Duodenal mucosa (tissue), 2 donors: Measurements from ENCODE around the gene TTC13.
"Not testable (repeated sequence)": the region's sequence is repeated elsewhere in the genome, so short reads cannot be mapped to it uniquely, and the experiment has no call there.

Experiments used
- H3K27ac ChIP-seq: one replicate; pipeline ENCODE4 v1.7.0; 2013; ENCODE audit warnings: low read depth, low read length
- H3K27me3 ChIP-seq, 2 donors: one replicate each; pipeline ENCODE4 v1.7.0; 2013; ENCODE audit warnings: low read length in 2 of 2, control low read depth in 1 of 2; ENCODE audit not compliant: insufficient read depth in 2 of 2, control insufficient read depth in 1 of 2
- H3K36me3 ChIP-seq, 2 donors: one replicate each; pipeline ENCODE4 v1.7.0; 2013; ENCODE audit warnings: low read length in 2 of 2, control low read depth in 1 of 2; ENCODE audit not compliant: insufficient read depth in 2 of 2, control insufficient read depth in 1 of 2
- H3K4me1 ChIP-seq, 2 donors: one replicate each; pipeline ENCODE4 v1.7.0; 2013; ENCODE audit warnings: low read length in 2 of 2, control low read depth in 1 of 2; ENCODE audit not compliant: insufficient read depth in 2 of 2, control insufficient read depth in 1 of 2
- H3K4me3 ChIP-seq, 2 donors: one replicate each; pipeline ENCODE4 v1.7.0; 2013; ENCODE audit warnings: low read length in 2 of 2, low read depth in 1 of 2
- H3K9ac ChIP-seq, 2 donors: one replicate each; pipeline ENCODE4 v1.7.0; 2013; ENCODE audit warnings: low read length in 2 of 2, low read depth in 1 of 2
- H3K9me3 ChIP-seq, 2 donors: one replicate each; pipeline ENCODE4 v1.7.0; 2013; ENCODE audit warnings: low read length in 2 of 2, control low read depth in 1 of 2; ENCODE audit not compliant: control insufficient read depth in 1 of 2

Gene TTC13, protein sequence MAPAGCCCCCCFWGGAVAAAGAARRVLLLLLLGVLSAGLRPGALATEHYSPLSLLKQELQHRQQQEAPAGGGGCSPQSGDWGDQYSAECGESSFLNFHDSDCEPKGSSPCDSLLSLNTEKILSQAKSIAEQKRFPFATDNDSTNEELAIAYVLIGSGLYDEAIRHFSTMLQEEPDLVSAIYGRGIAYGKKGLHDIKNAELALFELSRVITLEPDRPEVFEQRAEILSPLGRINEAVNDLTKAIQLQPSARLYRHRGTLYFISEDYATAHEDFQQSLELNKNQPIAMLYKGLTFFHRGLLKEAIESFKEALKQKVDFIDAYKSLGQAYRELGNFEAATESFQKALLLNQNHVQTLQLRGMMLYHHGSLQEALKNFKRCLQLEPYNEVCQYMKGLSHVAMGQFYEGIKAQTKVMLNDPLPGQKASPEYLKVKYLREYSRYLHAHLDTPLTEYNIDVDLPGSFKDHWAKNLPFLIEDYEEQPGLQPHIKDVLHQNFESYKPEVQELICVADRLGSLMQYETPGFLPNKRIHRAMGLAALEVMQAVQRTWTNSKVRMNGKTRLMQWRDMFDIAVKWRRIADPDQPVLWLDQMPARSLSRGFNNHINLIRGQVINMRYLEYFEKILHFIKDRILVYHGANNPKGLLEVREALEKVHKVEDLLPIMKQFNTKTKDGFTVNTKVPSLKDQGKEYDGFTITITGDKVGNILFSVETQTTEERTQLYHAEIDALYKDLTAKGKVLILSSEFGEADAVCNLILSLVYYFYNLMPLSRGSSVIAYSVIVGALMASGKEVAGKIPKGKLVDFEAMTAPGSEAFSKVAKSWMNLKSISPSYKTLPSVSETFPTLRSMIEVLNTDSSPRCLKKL

DNA sequence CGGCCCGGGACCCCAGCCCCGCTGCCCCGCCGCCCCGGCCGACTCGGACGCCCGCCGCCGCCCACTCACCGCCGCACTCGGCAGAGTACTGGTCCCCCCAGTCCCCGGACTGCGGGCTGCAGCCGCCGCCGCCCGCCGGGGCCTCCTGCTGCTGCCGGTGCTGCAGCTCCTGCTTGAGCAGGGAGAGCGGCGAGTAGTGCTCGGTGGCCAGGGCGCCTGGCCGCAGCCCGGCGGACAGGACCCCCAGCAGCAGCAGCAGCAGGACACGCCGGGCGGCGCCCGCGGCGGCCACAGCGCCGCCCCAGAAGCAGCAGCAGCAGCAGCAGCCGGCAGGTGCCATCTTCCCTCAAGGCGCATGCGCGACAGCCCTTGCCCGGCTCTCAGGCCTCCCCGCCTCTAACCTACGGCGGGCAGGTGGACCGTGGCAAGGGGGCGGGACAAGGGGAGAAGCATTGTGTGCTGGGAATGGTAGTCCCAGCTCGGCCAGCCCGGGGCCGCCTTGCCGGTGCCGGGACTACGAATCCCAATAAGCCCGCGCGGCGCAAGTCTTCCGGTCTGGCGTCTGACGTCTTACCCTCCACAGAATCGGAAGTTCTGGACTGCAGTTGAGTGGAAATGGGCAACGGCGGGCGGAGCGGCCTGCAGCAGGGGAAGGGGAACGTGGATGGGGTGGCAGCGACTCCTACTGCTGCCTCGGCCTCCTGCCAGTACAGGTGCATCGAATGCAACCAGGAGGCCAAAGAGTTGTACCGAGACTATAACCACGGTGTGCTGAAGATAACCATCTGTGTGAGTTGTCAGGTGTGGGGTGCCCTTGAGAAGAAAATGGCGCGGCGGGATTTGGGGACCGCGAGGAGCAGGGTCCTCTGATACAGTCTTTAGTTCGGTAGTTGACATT, at the start of gene TTC13, which contains the start of gene ARV1:
Gene TTC13 (minus strand): TSS at position 371 of the 898 bp plus-strand sequence. CDS start 31 bp downstream, at position 340.
Gene ARV1 (plus strand): TSS at position 604 of the 898 bp plus-strand sequence. CDS start 12 bp downstream, at position 616.
- Histone ChIP-seq H3K4me1 (peaks cover 17 to 21% of the 10 kb centered on the region in 2 donors), H3K9ac (peak within 1 kb of the TSS; percentile 74 to 76), H3K27me3 (no peaks in the 10 kb centered on the region), H3K4me3 (peak within 1 kb of the TSS; percentile 83 to 95), H3K27ac (no peak within 1 kb of the TSS), H3K9me3 (no peaks in the 10 kb centered on the region), H3K36me3 (peaks cover 9% of the 10 kb centered on the region in 2 donors)

DNA sequence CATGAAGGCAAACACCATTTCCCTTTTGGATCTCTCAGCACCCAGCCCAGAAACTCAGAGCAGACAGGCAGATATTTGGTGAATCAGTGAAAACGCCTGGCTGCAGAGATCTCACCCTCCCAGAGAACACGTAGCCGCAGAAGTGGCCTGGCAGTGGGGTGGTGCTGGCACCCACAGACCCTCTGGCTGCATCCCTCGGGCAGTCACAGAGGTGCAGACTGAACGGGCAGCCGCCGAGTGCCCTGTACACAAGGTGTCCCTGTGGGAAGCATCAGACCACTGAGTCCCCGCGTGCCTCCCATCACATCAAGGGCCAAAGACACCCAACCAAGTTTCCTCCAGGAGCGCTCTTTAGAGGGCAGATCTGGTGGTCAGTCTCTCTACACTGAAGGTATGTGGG, 49.3 kb upstream of the TTC13 start:
- Histone ChIP-seq H3K9ac (no peak overlapping the region), H3K9me3 (no peaks in the 10 kb centered on the region), H3K27ac (no peak overlapping the region), H3K36me3 (no peaks in the 10 kb centered on the region), H3K4me1 (no peaks in the 10 kb centered on the region), H3K4me3 (no peak overlapping the region), H3K27me3 (no peaks in the 10 kb centered on the region)

DNA sequence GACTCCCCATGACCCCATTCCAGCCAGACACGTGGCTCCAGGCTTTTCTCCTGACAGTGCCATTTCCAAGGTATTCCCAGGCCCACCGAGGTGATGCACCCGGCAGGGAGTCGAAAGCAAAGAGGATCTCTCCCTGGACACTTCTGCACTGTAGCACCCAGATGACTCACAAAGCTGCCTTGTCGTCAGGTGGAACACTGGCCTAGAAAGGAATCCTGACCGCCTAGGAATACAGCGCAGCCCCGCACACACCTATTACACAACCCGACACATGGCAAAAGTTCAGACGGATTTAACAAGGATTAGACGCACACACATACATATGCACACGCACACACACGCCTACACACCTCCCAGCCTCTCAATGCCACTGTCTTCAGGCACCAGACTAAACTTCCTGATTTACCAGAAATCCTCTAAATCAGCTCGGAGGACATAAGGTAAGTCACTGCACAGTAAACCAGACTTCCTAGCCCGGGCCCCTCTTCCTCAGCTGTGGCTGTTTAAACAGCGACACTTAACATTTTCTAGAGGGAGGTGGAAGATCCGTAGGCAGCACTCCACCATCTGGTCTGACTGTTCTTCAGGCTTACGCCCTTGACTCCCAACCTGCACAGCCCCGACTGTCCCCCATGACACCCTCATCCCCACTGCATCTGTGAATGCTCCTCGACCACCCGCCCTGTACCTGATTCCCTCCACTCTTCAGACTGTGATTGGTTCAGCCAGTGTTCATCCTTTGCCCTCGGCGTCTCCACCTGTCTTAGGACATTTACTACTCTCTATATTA, 48.7 kb upstream of the TTC13 start:
- H3K9ac ChIP-seq, result no peak overlapping the region
- H3K4me1 ChIP-seq, result no peaks in the 10 kb centered on the region
- no peak overlapping the region for H3K27ac ChIP-seq
- H3K36me3 ChIP-seq, result no peaks in the 10 kb centered on the region
- H3K27me3 ChIP-seq, result no peaks in the 10 kb centered on the region
- no peaks in the 10 kb centered on the region for H3K9me3 ChIP-seq
- H3K4me3 ChIP-seq, result no peak overlapping the region

DNA sequence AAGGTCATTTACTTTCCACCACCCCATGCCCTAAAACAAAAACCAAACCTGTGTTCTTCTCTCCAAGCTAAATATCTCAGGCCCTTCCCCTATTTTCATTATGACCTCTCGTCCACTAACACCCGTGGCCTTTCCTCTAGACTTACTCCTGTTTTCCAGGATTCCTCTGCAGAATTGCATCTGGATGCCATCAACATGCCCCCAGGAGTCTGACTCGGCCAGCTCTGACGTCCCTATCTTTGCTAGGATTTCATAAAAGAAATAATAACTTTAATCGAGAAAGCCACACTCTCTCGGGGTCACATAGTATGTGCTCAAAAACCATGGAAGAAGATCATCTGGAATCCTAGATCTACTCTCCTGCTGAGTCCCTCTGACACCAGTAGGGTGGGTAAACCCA, 47.9 kb upstream of the TTC13 start:
- Histone ChIP-seq H3K36me3 (no peaks in the 10 kb centered on the region), H3K9me3 (no peaks in the 10 kb centered on the region), H3K4me1 (no peaks in the 10 kb centered on the region), H3K9ac (no peak overlapping the region), H3K27me3 (no peaks in the 10 kb centered on the region), H3K4me3 (no peak overlapping the region), H3K27ac (no peak overlapping the region)

DNA sequence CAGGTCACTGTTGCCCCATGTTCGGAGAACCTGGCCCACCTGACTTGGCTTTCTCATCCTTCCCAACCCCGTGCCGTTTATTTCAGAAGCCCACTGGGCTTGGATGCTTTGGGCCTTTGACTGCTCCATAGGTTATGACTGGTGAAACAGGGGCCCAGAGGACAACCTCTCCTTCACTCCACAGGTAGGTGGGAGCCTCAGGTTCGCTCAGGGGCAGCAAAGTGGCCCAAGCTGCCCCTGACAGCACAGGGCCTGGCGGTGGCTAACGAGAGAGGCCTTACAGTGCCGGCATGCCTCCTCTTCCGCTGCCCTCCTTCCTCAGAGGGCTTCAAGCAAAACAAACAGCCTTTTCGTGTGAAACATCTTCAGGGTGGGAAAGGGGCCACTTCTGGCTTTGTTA, 44.5 kb upstream of the TTC13 start:
- H3K9ac ChIP-seq, result no peak overlapping the region
- H3K27ac ChIP-seq, result no peak overlapping the region
- H3K9me3 ChIP-seq, result no peaks in the 10 kb centered on the region
- H3K27me3 ChIP-seq, result no peaks in the 10 kb centered on the region
- no peaks in the 10 kb centered on the region for H3K36me3 ChIP-seq
- H3K4me3 ChIP-seq, result no peak overlapping the region
- peaks cover 0 to 2% of the 10 kb centered on the region in 2 donors for H3K4me1 ChIP-seq

DNA sequence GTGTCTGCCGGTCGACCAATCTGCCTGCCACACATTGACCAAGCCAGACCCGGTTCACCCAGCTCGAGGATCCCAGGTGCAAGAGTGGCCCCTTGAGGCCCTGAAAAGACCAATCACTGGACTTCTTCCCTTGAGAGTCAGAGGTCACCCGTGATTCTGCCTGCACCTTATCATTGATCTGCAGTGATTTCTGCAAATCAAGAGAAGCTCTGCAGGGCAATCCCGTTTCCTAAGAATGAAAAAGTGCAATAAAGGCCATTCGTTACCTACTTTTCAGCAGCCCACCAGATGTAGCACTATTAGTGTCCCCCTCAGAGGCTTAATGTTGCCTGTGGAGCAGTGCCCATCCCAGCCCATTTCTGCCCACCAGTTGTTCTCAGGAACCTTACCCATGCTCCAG, 43.9 kb upstream of the TTC13 start:
- H3K9ac ChIP-seq, H3K27me3 ChIP-seq, H3K4me3 ChIP-seq, H3K9me3 ChIP-seq, H3K4me1 ChIP-seq, H3K27ac ChIP-seq, H3K36me3 ChIP-seq: not testable (repeated sequence)

DNA sequence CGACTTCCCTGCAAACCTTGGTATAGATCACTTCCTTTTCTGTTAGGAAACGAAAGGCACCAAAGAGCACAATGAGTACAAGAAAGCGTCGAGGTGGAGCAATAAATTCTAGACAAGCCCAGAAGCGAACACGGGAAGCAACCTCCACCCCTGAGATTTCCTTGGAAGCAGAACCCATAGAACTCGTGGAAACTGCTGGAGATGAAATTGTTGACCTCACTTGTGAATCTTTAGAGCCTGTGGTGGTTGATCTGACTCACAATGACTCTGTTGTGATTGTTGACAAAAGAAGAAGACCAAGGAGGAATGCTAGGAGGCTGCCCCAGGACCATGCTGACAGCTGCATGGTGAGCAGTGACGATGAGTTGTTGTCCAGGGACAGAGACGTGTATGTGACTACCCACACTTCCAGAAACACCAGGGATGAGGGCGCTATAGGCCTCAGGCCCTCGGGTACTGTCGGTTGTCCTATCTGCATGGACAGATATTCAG, 42.9 kb upstream of the TTC13 start:
- Histone ChIP-seq H3K27ac (no peak overlapping the region), H3K27me3 (no peaks in the 10 kb centered on the region), H3K36me3 (no peaks in the 10 kb centered on the region), H3K9ac (no peak overlapping the region), H3K4me3 (no peak overlapping the region), H3K4me1 (peaks cover 0 to 2% of the 10 kb centered on the region in 2 donors), H3K9me3 (no peaks in the 10 kb centered on the region)

DNA sequence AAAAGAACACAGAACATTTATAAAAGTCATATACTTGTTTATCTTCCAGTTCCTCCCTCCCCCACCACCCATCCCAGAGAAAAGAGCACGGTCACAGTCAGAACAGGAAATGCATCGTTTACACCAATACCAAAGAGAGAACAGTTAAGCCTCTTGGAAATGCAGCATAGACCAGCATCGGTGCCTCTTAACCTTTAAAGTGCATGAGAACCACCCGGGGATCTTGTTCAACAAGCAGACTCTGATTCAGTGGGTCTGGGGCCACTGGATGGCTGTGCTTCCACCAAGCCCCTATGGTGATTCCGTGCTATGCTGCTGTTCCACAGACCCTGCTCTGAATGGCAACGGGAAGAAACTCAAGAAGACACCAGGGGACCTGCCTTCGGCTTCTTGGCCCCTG, 42.2 kb upstream of the TTC13 start:
- Histone ChIP-seq H3K27ac (no peak overlapping the region), H3K36me3 (no peaks in the 10 kb centered on the region), H3K4me1 (peaks cover 0 to 2% of the 10 kb centered on the region in 2 donors), H3K4me3 (no peak overlapping the region), H3K9me3 (no peaks in the 10 kb centered on the region), H3K27me3 (no peaks in the 10 kb centered on the region), H3K9ac (no peak overlapping the region)

DNA sequence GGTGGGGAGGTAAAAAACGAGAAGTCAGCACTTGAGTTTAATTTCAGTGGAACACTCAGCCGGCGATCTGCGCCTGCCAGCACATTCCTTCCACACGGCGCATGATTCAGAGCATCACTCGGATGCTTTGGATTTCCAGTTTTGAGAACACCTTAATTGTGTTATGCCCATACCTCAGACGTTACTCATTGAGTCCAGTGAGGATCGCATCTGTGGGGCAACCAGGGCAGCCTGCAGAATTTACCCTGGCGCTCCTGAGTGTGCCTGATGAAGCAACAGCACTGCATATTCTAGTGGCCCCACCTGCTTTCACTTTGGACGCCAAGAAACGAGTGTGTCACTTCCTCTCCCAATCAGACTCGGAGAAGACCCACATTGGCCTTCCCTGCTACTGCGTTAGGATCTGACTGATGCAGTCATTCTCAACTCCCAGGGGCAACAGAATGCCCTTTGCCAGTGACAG, 41.5 kb upstream of the TTC13 start:
- peaks cover 0 to 2% of the 10 kb centered on the region in 2 donors for H3K4me1 ChIP-seq
- H3K27ac ChIP-seq, result no peak overlapping the region
- H3K36me3 ChIP-seq, result no peaks in the 10 kb centered on the region
- no peak overlapping the region for H3K9ac ChIP-seq
- no peaks in the 10 kb centered on the region for H3K9me3 ChIP-seq
- no peaks in the 10 kb centered on the region for H3K27me3 ChIP-seq
- H3K4me3 ChIP-seq, result peak overlapping the region in 1 of 2 donors; percentile 11
